Renal cortex interstitium (tissue), 11 donors: Measurements from ENCODE around the gene GUCY1A2. TPM values are rescaled to one million over a fixed set of nuclear protein-coding genes. Genes with fewer than 3 reads are reported as not detected.

Experiments
- DNase-seq, 11 donors: peaks; one replicate each; pipeline ENCODE4 v3.0.0-alpha.2; 2013; ENCODE audit warnings: low read depth in 9 of 11, low spot score in 4 of 11; ENCODE audit errors: extremely low read depth in 1 of 11
- polyA plus RNA-seq, 3 donors: library from polyadenylated mRNA; unstranded; fragments of 120-200 nt; gene quantifications; one replicate each; pipeline ENCODE4 v1.2.1, GENCODE V29; 2013; ENCODE audit not compliant: insufficient read length in 3 of 3

The GUCY1A2 gene
- polyA plus RNA-seq, 3 donors = 2.2 to 3.3 (median 3.0) TPM

DNA sequence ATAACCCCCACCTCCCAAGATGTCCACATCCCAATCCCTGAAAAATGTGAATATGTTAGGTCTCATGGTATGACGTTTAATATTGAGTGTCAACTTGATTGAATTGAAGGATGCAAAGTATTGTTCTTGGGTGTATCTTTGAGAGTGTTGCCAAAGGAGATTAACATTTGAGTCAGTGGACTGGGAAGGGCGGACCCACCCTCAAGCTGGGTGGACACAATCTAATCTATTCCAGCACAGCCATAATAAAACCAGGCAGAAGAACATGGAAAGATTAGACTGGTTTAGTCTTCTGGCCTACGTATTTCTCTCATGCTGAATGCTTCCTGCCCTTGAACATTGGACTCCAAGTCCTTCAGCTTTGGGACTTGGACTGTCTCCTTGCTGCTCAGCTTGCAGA lies 315.5 kb downstream of the GUCY1A2 start:
- no peak for DNase-seq

DNA sequence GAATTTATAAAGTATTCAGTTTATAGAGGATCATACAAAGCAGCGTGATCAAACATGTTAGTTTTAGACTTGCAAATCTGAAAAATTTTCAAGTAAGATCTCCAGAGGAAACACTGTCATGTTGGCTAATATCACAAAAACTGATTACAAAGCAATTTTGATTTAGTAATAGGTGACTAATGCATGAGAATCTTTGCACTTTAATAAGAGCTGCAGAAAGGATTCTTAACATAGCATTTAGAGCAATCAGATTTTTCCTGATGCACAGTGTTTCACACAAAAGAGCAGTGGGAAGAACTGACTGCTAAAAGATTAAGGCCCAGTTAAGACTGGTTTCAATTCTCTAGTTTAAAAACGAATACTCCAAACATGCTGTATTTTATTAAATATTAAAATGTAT lies 321.2 kb downstream of the GUCY1A2 start:
- no peak for DNase-seq

- no peak for DNase-seq
Observed at GRCh38 chr11:106695506-106695905, 322.8 kb downstream of the GUCY1A2 start.

DNA sequence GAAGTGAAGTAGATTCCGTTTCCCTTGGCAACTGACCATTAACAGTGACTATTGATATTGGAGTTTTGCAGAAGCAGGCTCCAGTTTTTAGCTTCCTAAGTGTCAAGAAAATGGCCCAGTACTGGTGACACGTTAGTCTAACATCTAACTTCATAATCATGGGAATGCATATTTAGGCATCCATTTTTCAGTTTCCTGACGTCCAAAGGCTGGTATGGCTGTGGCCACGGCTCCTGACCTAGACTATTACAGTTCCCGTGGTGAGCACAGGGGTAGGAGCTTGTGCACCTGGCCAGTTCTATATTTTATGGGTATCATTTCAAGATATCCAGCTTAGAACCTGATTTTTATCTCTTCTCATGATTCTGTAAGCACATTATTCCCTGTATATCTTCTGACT lies 323.8 kb downstream of the GUCY1A2 start:
- DNase-seq = no peak

DNA sequence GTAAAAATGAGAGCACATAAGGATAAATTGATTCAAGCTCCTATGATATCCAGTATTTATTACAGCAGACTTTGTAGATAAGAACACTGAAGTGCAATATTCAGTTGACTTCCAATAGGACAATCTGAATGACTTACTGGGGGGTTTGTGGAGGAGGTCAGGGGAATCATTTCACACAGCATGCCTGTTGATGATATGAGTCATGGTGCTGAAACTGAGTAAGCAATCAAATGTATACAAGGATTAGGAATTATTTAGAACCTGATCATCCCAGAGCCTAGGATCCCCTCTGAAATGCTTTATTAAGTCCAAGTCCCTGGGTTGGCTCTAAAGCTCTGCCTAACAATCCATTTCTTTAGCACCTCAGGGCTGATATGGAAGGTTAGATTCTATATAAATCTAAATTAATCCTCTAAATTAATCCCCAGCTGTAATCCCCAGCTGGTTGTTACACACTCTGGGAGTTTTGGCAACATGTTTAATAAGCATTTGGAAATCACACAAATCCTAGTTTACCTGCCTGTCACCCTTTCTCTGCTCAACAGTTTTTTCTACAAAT lies 326.4 kb downstream of the GUCY1A2 start:
- DNase-seq = no peak

DNA sequence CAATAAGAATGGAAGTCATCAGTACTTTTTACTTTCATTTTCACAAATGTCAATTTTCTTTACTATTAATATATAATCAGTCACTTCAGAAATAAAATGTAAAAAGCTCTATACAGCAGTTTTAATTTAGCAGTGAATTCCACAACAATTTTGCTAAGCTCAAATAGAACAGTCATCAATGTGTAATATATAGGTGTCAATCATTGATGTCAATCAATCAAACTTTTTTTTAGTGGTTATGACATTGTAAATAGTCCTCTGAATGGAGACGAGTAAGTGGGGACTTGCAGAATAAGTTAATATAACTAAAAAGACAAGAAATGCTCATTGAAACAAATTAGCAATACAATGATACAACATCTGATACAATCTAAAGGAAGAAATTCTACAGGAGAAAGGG lies 327.4 kb downstream of the GUCY1A2 start:
- no peak for DNase-seq

DNA sequence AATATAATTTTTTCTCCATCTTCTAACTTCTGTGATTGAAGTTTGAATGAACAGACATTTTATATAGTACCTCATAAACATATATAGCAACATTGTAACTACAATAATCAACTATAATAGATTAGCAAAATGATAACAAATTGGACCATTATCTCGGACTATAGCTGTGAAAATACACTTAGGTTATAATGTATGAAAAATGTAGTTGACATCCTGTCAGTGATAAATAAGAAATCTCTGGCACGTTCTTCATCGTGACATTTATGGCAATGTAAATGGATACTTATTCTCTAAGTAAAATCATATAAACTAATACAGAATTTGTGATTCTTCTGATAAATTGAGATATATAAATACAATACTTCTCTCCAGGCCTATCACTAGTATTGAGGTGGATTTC lies 333.3 kb downstream of the GUCY1A2 start:
- DNase-seq = no peak

DNA sequence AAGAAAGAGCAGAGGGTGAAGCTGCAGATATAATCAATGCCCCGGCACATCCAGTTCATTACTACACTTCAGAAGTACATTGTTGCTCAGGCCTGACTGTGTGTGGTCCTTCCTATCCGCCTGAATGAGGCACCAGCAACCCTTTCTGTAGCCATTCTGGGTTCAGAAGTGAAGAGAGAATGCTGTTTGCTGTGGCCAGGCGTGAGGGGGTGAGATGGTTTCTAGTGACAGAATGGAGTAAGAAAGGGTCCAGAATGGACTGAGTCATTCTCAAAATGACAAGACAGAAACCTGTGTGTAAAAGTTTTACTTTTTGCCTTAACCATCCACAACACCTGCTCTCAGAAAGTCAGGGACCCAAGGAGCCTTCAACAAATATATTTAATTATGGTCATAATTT lies 334.8 kb downstream of the GUCY1A2 start:
- DNase-seq = no peak

DNA sequence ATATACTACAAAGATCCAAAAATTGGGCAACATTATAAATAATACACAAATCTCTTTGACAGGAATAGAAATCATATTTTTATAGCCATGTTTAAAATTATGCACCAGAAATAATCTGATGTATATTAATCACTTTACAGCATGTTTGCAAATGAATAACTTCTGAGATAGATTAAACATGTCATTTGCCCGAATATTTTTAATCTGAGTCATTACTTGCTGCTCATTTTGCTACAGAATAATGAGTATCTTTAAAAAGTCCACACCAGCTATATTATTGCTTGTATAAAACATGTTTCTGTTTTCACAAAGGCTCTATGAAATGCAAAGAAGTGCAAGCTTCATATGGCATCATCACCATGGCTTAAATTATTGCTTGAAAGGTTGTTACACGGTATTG lies 336.8 kb downstream of the GUCY1A2 start:
- no peak for DNase-seq

GRCh38 chr11:106679581-106679980 lies 338.7 kb downstream of the GUCY1A2 start:
- DNase-seq = no peak

- no peak for DNase-seq
Observed at GRCh38 chr11:106679181-106679580, 339.1 kb downstream of the GUCY1A2 start.

- no peak for DNase-seq
Observed at GRCh38 chr11:106670069-106670468, 348.2 kb downstream of the GUCY1A2 start.

GRCh38 chr11:106668147-106668546 lies 350.1 kb downstream of the GUCY1A2 start:
- DNase-seq = no peak

DNA sequence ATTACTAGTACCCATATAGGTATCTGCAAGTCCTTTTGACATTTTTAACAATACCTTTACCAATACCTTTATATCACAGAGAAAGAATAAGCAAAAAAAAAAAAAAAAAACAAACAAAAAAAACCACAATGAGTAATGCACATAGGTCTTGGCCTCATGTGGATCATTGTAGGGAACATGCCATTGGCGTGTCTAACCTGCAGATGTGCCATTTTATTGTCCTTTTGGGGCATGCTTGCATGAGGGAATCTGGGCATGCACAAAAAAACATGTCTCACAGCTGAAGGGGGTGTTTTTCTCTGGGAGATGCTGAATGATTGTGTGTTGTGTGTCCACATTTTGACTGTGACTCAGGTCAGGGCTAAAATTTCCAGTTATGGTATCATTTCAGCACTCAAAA lies 361.6 kb downstream of the GUCY1A2 start:
- no peak for DNase-seq

- DNase-seq = no peak
Observed at GRCh38 chr11:106644824-106645223, 373.5 kb downstream of the GUCY1A2 start.

GRCh38 chr11:106642331-106642730 lies 375.9 kb downstream of the GUCY1A2 start:
- DNase-seq = no peak

- no peak for DNase-seq
Observed at GRCh38 chr11:106632283-106632682, 386.0 kb downstream of the GUCY1A2 start.

- DNase-seq = no peak
Observed at GRCh38 chr11:106627694-106628093, 390.6 kb downstream of the GUCY1A2 start.

DNA sequence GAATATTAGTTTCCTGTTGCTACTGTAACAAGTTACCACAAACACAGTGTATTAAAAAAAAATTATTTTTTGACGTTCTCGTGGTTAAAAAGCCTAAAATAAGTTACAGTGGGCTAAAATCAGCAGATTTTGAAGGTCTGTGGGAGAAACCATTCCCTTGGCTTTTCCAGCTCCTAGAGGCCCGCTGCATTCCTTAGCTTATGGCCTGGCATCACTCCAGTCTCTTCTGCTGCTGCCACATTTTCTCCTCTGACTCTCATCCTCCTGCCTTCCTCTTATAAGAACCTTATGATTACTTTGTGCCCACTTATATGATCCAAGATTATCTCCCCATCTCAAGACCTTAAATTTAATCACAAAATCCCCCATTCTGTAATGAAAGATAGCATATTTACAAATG lies 392.7 kb downstream of the GUCY1A2 start:
- DNase-seq = no peak

DNA sequence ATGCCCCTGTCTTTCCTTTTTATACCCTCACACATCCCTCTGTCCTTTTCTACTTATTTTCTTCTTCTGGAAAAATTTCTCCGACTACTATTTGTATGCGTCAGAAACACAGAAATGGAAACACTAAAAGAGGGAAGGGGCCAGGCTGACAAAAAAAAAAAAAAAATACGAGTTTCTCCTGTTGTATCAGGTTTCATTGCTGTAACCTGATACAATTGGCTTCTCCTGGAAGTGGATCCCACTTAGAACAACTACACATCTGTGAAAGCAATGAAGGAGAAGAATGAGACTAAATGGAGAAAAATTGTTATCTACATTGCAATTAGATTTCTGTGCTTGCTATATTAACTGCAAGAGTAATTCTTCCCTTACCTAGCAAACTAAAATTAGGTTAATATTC lies 393.9 kb downstream of the GUCY1A2 start:
- DNase-seq = no peak
